ENCODE measurements around the gene DRD1. TPM values are rescaled to one million over a fixed set of nuclear protein-coding genes. Genes with fewer than 3 reads are reported as not detected.

DRD1 gene
- total and polyA plus RNA-seq, 2 of the 4 experiments (the other 2 are of a cell fraction), result 0.18 to 0.19 TPM

GRCh38 chr5:175468892-175469291 is 24.9 kb upstream of the DRD1 start:
- H3K4ac ChIP-seq (ENCODE audit: low read depth, low read length), result no peak overlapping the region
- H2BK5ac ChIP-seq (ENCODE audit: low read depth, low read length, poor library complexity, severe bottlenecking), result no peak overlapping the region
- H3K27me3 ChIP-seq (ENCODE audit: control insufficient read depth, insufficient read depth, low read length), result peaks cover 5% of the 10 kb centered on the region; the same call in 1 of the 2 replicates
- no peak overlapping the region for H4K8ac ChIP-seq (ENCODE audit: low read depth in 2 of 2, low read length in 2 of 2)
- H2BK20ac ChIP-seq (ENCODE audit: low read depth, low read length), result no peak overlapping the region
- ChIA-PET POLR2A (ENCODE audit: unreplicated experiment) (no interaction called here), CTCF (interaction anchor here (0.5 kb wide), 1 partner anchor 558 kb away, joined by 6 read pairs; no protein-coding TSS in a partner anchor)
- ATAC-seq (ENCODE audit: low read depth) (no peak), DNase-seq (no peak)
- no peak overlapping the region for H3K27ac ChIP-seq (ENCODE audit: insufficient read depth, low read length)
- no peaks in the 10 kb centered on the region for H3K36me3 ChIP-seq (ENCODE audit: control insufficient read depth, insufficient read depth, low read length)
- no peak overlapping the region for H3K4me3 ChIP-seq (ENCODE audit: insufficient read depth, low read depth, low read length)
- no peak for TF ChIP-seq RCOR1 (IDR thresholded peaks at IDR 0.05; ENCODE audit: insufficient replicate concordance, low read length)
- TF ChIP-seq RAD21 (IDR thresholded peaks at IDR 0.05; ENCODE audit: low read length), result no peak
- TF ChIP-seq POLR2A (IDR thresholded peaks at IDR 0.05; ENCODE audit: low read depth, low read length), result no peak
- no peak for TF ChIP-seq MAZ (IDR thresholded peaks at IDR 0.05; ENCODE audit: borderline replicate concordance, low read depth, low read length)
- no peak for TF ChIP-seq ELK1 (IDR thresholded peaks at IDR 0.05; ENCODE audit: borderline replicate concordance, low read depth, low read length)
- TF ChIP-seq MAFK (IDR thresholded peaks at IDR 0.05; ENCODE audit: low read depth, low read length), result no peak
- no peak for TF ChIP-seq FOS (IDR thresholded peaks at IDR 0.05; ENCODE audit: low read depth, low read length)
- no peak for TF ChIP-seq RFX5 (IDR thresholded peaks at IDR 0.05; ENCODE audit: low read depth, low read length)
- no peak for TF ChIP-seq CEBPB (IDR thresholded peaks at IDR 0.05; ENCODE audit: low read depth, low read length)
- TF ChIP-seq BHLHE40 (IDR thresholded peaks at IDR 0.05; ENCODE audit: low read depth, low read length), result no peak
- TF ChIP-seq CTCF (conservative IDR thresholded peaks at IDR 0.05; ENCODE audit: low read depth, low read length), result no peak
- TF ChIP-seq MXI1 (IDR thresholded peaks at IDR 0.05; ENCODE audit: borderline replicate concordance, low read depth, low read length), result no peak
- no peak for TF ChIP-seq CHD1 (IDR thresholded peaks at IDR 0.05; ENCODE audit: low read depth, low read length)
- TF ChIP-seq SMC3 (IDR thresholded peaks at IDR 0.05; ENCODE audit: low read depth, low read length), result no peak
- TF ChIP-seq USF2 (IDR thresholded peaks at IDR 0.05; ENCODE audit: low read depth, low read length), result no peak
- no peak for TF ChIP-seq NFE2L2 (IDR thresholded peaks at IDR 0.05; ENCODE audit: low read depth, low read length)
- H3K23ac ChIP-seq (ENCODE audit: low read depth, low read length), result no peak overlapping the region
- no CpG with 5 or more reads among the region's 1 CpG for WGBS, 2 experiments (ENCODE audit: extremely low coverage in 2 of 2, insufficient read length in 1 of 2)
- H3K14ac ChIP-seq (replicated peaks; ENCODE audit: low read depth, low read length), result no peak overlapping the region
- no peak overlapping the region for H2AK9ac ChIP-seq (replicated peaks; ENCODE audit: low read depth, low read length, poor library complexity)
- in situ Hi-C loops (cut with MboI; ENCODE audit: low sequenced_read_pairs) (no loop called here), dilution Hi-C loops (cut with HindIII; ENCODE audit: low sequenced_read_pairs, unreplicated experiment) (no loop called here), intact Hi-C loops (cut with micrococcal nuclease) (no loop called here)
- peaks cover 2% of the 10 kb centered on the region; the same call in 1 of the 2 replicates for H3K4me1 ChIP-seq (ENCODE audit: control insufficient read depth, insufficient read depth, low read length)
- H2AFZ ChIP-seq (replicated peaks; ENCODE audit: low read length, poor library complexity), result no peak overlapping the region
- H3K9me1 ChIP-seq (ENCODE audit: insufficient read depth, low read length), result no peaks in the 10 kb centered on the region
- H4K20me1 ChIP-seq (ENCODE audit: insufficient read depth, low read length), result no peaks in the 10 kb centered on the region
- no peak overlapping the region for H4K91ac ChIP-seq (ENCODE audit: insufficient read depth, low read depth, low read length)
- no TSS peak for BruUV-seq (replicated peaks)
- no peak overlapping the region for H3K18ac ChIP-seq (ENCODE audit: low read depth, low read length)
- H3K56ac ChIP-seq (ENCODE audit: extremely low read depth, insufficient read depth, low read length), result no peak overlapping the region
- H2BK15ac ChIP-seq (ENCODE audit: low read depth, low read length), result no peak overlapping the region
- H3K9ac ChIP-seq (ENCODE audit: low read depth, low read length), result no peak overlapping the region
- H4K5ac ChIP-seq (ENCODE audit: low read depth, low read length), result no peak overlapping the region
- no peak overlapping the region for H2AK5ac ChIP-seq (ENCODE audit: low read depth, low read length)
- no peak overlapping the region for H3K4me2 ChIP-seq (ENCODE audit: low read depth, low read length)
- H2BK120ac ChIP-seq (ENCODE audit: low read depth, low read length), result no peak overlapping the region
- no peaks in the 10 kb centered on the region for H3K79me1 ChIP-seq (ENCODE audit: low read depth in 1 of 2, low read length in 2 of 2)
- no peaks in the 10 kb centered on the region for H3K9me3 ChIP-seq (ENCODE audit: control insufficient read depth, insufficient read depth, low read length)

All from IMR-90 (cell line).